OCI-LY1 (cell line): Measurements from ENCODE around the gene COL23A1.
A peak's percentile ranks its signal among the peaks of the same experiment; 100 is the strongest.

Source experiments
- H2AFZ ChIP-seq: fragments of 200-600 bp; sonication (generic), shearing (Covaris generic); 2 replicates; pipeline ENCODE4 v1.6.0; 2014; ENCODE audit warnings: antibody characterized with exemption, mild to moderate bottlenecking, low read length
- H3F3A ChIP-seq: fragments of 200-600 bp; sonication (generic), shearing (Covaris generic); 2 replicates; pipeline ENCODE4 v1.6.0; 2014; ENCODE audit warnings: mild to moderate bottlenecking, antibody characterized with exemption, low read length, moderate library complexity; ENCODE audit not compliant: insufficient read depth
- H3K27ac ChIP-seq: fragments of 200-600 bp; sonication (generic); 2 replicates; pipeline ENCODE4 v1.5.1; 2014; ENCODE audit warnings: low read length, mixed run types, mild to moderate bottlenecking, low read depth; ENCODE audit not compliant: poor library complexity, severe bottlenecking
- H3K27me3 ChIP-seq: fragments of 200-600 bp; sonication (generic); 2 replicates; pipeline ENCODE4 v1.6.0; 2014; ENCODE audit warnings: antibody characterized with exemption, mild to moderate bottlenecking, low read length, moderate library complexity; ENCODE audit not compliant: insufficient read depth
- H3K36me3 ChIP-seq: fragments of 200-600 bp; sonication (generic); 2 replicates; pipeline ENCODE4 v1.6.1; 2014; ENCODE audit warnings: mild to moderate bottlenecking, antibody characterized with exemption, low read length, moderate library complexity, mixed read lengths; ENCODE audit not compliant: insufficient read depth
- H3K4me1 ChIP-seq: fragments of 200-600 bp; sonication (generic); 2 replicates; pipeline ENCODE4 v1.5.1; 2014; ENCODE audit warnings: mild to moderate bottlenecking, low read length, moderate library complexity; ENCODE audit not compliant: insufficient read depth, severe bottlenecking
- H3K4me2 ChIP-seq: fragments of 200-600 bp; sonication (generic), shearing (Covaris generic); 2 replicates; pipeline ENCODE4 v1.6.1; 2014; ENCODE audit warnings: low read length
- H3K4me3 ChIP-seq: fragments of 200-600 bp; sonication (generic); 2 replicates; pipeline ENCODE4 v1.5.1; 2014; ENCODE audit warnings: low read length, low read depth, mild to moderate bottlenecking, mixed read lengths; ENCODE audit not compliant: poor library complexity, severe bottlenecking
- H3K79me2 ChIP-seq: fragments of 200-600 bp; shearing (Covaris generic); 2 replicates; pipeline ENCODE4 v1.6.1; 2016; ENCODE audit warnings: mixed run types, low read length, mixed read lengths; ENCODE audit not compliant: insufficient read depth
- H3K9ac ChIP-seq: fragments of 200-600 bp; sonication (generic), shearing (Covaris generic); 2 replicates; pipeline ENCODE4 v1.6.1; 2014; ENCODE audit warnings: mild to moderate bottlenecking, low read length, mixed read lengths
- H3K9me2 ChIP-seq: fragments of 200-600 bp; sonication (generic), shearing (Covaris generic); 2 replicates; pipeline ENCODE4 v1.6.1; 2014; ENCODE audit warnings: low read depth, mild to moderate bottlenecking, low read length, mixed read lengths
- H3K9me3 ChIP-seq: fragments of 200-600 bp; shearing (Covaris generic); 2 replicates; pipeline ENCODE4 v1.6.1; 2014; ENCODE audit warnings: low read length, mixed read lengths
- H4K20me1 ChIP-seq: fragments of 200-600 bp; sonication (generic), shearing (Covaris generic); 2 replicates; pipeline ENCODE4 v1.6.0; 2016; ENCODE audit warnings: mild to moderate bottlenecking, low read length; ENCODE audit not compliant: insufficient read depth
- CTCF ChIP-seq: fragments of 200-600 bp; sonication (generic), shearing (Covaris generic); IDR thresholded peaks from 2 replicates; pipeline ENCODE4 v1.5.1; 2017; ENCODE audit warnings: mild to moderate bottlenecking, antibody characterized with exemption, low read length, moderate library complexity, mixed read lengths
- EZH2 ChIP-seq: fragments of 200-600 bp; sonication (generic), shearing (Covaris generic); IDR thresholded peaks from 2 replicates; pipeline ENCODE4 v1.8.0; 2017; ENCODE audit warnings: borderline replicate concordance, mixed run types, mild to moderate bottlenecking, antibody characterized with exemption, low read length, moderate library complexity, mixed read lengths

COL23A1 gene

GRCh38 chr5:178630951-178631350 lies 40.8 kb upstream of the COL23A1 start:
- Histone ChIP-seq H3K4me3 (no peak overlapping the region), H3K4me1 (peaks cover 3% of the 10 kb centered on the region), H3F3A (no peaks in the 10 kb centered on the region), H2AFZ (no peak overlapping the region), H3K79me2 (peaks cover 5% of the 10 kb centered on the region), H3K4me2 (no peak overlapping the region), H3K9me2 (no peaks in the 10 kb centered on the region), H3K36me3 (no peaks in the 10 kb centered on the region), H3K27ac (no peak overlapping the region), H3K9me3 (no peaks in the 10 kb centered on the region), H4K20me1 (no peaks in the 10 kb centered on the region), H3K9ac (no peak overlapping the region), H3K27me3 (peaks cover 4% of the 10 kb centered on the region; the same call in 1 of the 2 replicates)
- TF ChIP-seq CTCF = no peak
- no peak for TF ChIP-seq EZH2

DNA sequence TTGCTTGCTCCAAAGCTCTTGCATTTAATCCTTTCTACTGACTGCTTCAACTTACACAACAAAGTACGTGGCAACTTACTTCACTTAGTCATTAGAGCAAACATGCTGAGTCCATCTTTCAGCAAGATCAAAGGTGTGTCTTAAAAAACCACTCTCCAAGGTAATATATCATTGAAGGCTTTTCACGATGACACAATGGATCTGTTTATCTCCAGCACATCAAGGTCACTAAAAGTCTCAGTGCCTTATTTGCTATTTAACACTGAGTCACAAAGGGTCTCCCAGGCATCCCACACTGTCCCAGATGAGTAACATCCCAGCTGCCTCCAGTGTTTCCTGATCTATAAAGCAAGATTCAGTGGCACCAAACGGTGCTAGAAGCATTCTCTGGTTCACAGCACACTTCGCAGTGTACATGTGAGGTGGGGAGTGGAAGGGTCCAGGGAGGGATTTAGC lies 40.3 kb upstream of the COL23A1 start:
- Histone ChIP-seq H2AFZ (no peak overlapping the region), H3K9me3 (no peaks in the 10 kb centered on the region)
- no peak for TF ChIP-seq EZH2
- no peak for TF ChIP-seq CTCF

DNA sequence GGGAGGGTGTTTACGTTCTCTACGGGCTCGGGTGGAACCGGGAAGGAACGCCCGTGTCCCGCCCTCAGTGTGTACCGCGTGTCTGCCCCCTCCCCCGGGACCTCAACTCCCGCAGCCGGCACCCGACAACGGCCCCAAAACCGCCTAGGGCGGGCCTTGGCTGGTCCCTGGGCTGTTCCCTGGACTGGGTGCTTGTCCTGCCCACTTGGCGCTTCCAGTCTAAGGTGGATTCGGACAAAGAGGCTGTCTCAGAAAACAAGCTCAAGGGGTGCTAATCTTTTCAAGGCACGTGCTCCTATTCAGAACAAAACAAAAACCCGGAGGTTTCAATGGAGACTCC lies 37.0 kb upstream of the COL23A1 start:
- Histone ChIP-seq H3K36me3 (peaks cover 10% of the 10 kb centered on the region), H3K27ac (no peak overlapping the region), H2AFZ (peak overlapping the region; percentile 98), H3K4me3 (peak overlapping the region; percentile 93), H3K27me3 (peaks cover under 1% of the 10 kb centered on the region; the same call in 1 of the 2 replicates), H3K4me2 (peak overlapping the region; percentile 59), H4K20me1 (no peaks in the 10 kb centered on the region), H3K9ac (peak overlapping the region; percentile 43; the same call in 1 of the 2 replicates), H3K9me2 (no peaks in the 10 kb centered on the region), H3F3A (no peaks in the 10 kb centered on the region), H3K4me1 (peaks cover 20% of the 10 kb centered on the region), H3K79me2 (peaks cover 37% of the 10 kb centered on the region), H3K9me3 (no peaks in the 10 kb centered on the region)
- TF ChIP-seq CTCF = no peak
- no peak for TF ChIP-seq EZH2

More for the DNA sequence above, 40.3 kb upstream of the COL23A1 start:
- no peak overlapping the region for H3K4me2 ChIP-seq
- no peak overlapping the region for H3K4me3 ChIP-seq
- peaks cover 9% of the 10 kb centered on the region for H3K79me2 ChIP-seq
- peaks cover 4% of the 10 kb centered on the region; the same call in 1 of the 2 replicates for H3K27me3 ChIP-seq
- peaks cover 3% of the 10 kb centered on the region for H3K4me1 ChIP-seq
- H4K20me1 ChIP-seq = no peaks in the 10 kb centered on the region
- H3K36me3 ChIP-seq = no peaks in the 10 kb centered on the region
- no peaks in the 10 kb centered on the region for H3F3A ChIP-seq
- H3K9me2 ChIP-seq = no peaks in the 10 kb centered on the region
- H3K9ac ChIP-seq = no peak overlapping the region
- no peak overlapping the region for H3K27ac ChIP-seq
